Neural cell (in vitro differentiated cells): ENCODE measurements around the gene PPP1R15B. TPM values are rescaled to one million over a fixed set of nuclear protein-coding genes. Genes with fewer than 3 reads are reported as not detected.

Experiments
- H2AFZ ChIP-seq: fragments of 200-600, 300-800 bp; sonication (generic), shearing (Covaris generic); 2 replicates; pipeline ENCODE4 v1.6.0; 2014; ENCODE audit warnings: low read depth, mild to moderate bottlenecking, antibody characterized with exemption, low read length, moderate library complexity
- H3F3A ChIP-seq: fragments of 200-600 bp; shearing (Covaris generic); 2 replicates; pipeline ENCODE4 v1.6.1; 2016; ENCODE audit warnings: mild to moderate bottlenecking, moderate library complexity, mixed read lengths, antibody characterized with exemption, low read length; ENCODE audit not compliant: insufficient read depth, poor library complexity, severe bottlenecking
- H3K27ac ChIP-seq: fragments of 200-600, 300-800 bp; sonication (generic), shearing (Covaris generic); 2 replicates; pipeline ENCODE4 v1.5.1; 2014; ENCODE audit warnings: mild to moderate bottlenecking, low read length, moderate library complexity
- H3K27me3 ChIP-seq: fragments of 300-800, 200-600 bp; sonication (generic), shearing (Covaris generic); 2 replicates; pipeline ENCODE4 v1.6.0; 2014; ENCODE audit warnings: mild to moderate bottlenecking, low read depth, low read length, moderate library complexity; ENCODE audit not compliant: insufficient read depth
- H3K36me3 ChIP-seq: fragments of 300-800, 200-600 bp; sonication (generic), shearing (Covaris generic); 2 replicates; pipeline ENCODE4 v1.5.1; 2014; ENCODE audit warnings: mild to moderate bottlenecking, antibody characterized with exemption, low read length, moderate library complexity; ENCODE audit not compliant: insufficient read depth
- H3K4me2 ChIP-seq: fragments of 300-800, 200-600 bp; sonication (generic), shearing (Covaris generic); 2 replicates; pipeline ENCODE4 v1.6.0; 2014; ENCODE audit warnings: mild to moderate bottlenecking, low read length
- H3K4me3 ChIP-seq: fragments of 300-800, 200-600 bp; sonication (generic), shearing (Covaris generic); 2 replicates; pipeline ENCODE4 v1.5.1; 2014; ENCODE audit warnings: mild to moderate bottlenecking, low read length, moderate library complexity
- H3K79me2 ChIP-seq: fragments of 200-600 bp; shearing (Covaris generic); replicated peaks from 2 replicates; pipeline ENCODE4 v1.6.0; 2014; ENCODE audit warnings: mild to moderate bottlenecking, low read length, moderate library complexity; ENCODE audit not compliant: insufficient read depth
- H3K9ac ChIP-seq: fragments of 300-800, 200-600 bp; sonication (generic), shearing (Covaris generic); 2 replicates; pipeline ENCODE4 v1.6.1; 2016; ENCODE audit warnings: mild to moderate bottlenecking, low read length, mixed read lengths
- H3K9me2 ChIP-seq: fragments of 200-600 bp; shearing (Covaris generic); 2 replicates; pipeline ENCODE4 v1.6.1; 2016; ENCODE audit warnings: mild to moderate bottlenecking, low read length, mixed read lengths; ENCODE audit not compliant: insufficient read depth
- H3K9me3 ChIP-seq: fragments of 200-600, 300-800 bp; sonication (generic), shearing (Covaris generic); 2 replicates; pipeline ENCODE4 v1.6.1; 2016; ENCODE audit warnings: mild to moderate bottlenecking, mixed run types, low read length, moderate library complexity, mixed read lengths
- H4K20me1 ChIP-seq: fragments of 200-600 bp; shearing (Covaris generic); 2 replicates; pipeline ENCODE4 v1.6.1; 2016; ENCODE audit warnings: mild to moderate bottlenecking, mixed run types; ENCODE audit not compliant: insufficient read depth
- CTCF ChIP-seq: fragments of 450-650 bp; IDR thresholded peaks from 2 replicates; pipeline ENCODE4 v1.5.1; 2014; ENCODE audit warnings: antibody characterized with exemption, mild to moderate bottlenecking, moderate library complexity; ENCODE audit not compliant: poor library complexity, severe bottlenecking
- EP300 ChIP-seq: fragments of 450-650 bp; conservative IDR thresholded peaks from 2 replicates; pipeline ENCODE4 v1.6.1; 2014; ENCODE audit warnings: antibody characterized with exemption, mild to moderate bottlenecking, moderate library complexity; ENCODE audit not compliant: poor library complexity, severe bottlenecking
- EZH2 ChIP-seq: fragments of 200-600, 300-800 bp; shearing (Covaris generic), sonication (generic); IDR thresholded peaks from 2 replicates; pipeline ENCODE4 v1.6.1; 2014; ENCODE audit warnings: antibody characterized with exemption, low read length, borderline replicate concordance, mild to moderate bottlenecking; ENCODE audit not compliant: insufficient read depth, poor library complexity, severe bottlenecking
- MXI1 ChIP-seq: fragments of 450-650 bp; conservative IDR thresholded peaks from 2 replicates; pipeline ENCODE4 v1.6.1; 2014; ENCODE audit warnings: antibody characterized with exemption, mild to moderate bottlenecking; ENCODE audit not compliant: poor library complexity, severe bottlenecking
- RAD21 ChIP-seq: fragments of 450-650 bp; conservative IDR thresholded peaks from 2 replicates; pipeline ENCODE4 v1.6.1; 2014; ENCODE audit warnings: antibody characterized with exemption, mild to moderate bottlenecking, moderate library complexity
- REST ChIP-seq: IDR thresholded peaks from 2 replicates; pipeline ENCODE4 v1.6.1; 2012; ENCODE audit warnings: borderline replicate concordance
- polyA plus RNA-seq: library from polyadenylated mRNA; depleted of rRNA; stranded (reverse); fragments of >200 nt; gene quantifications from 2 replicates; pipeline ENCODE4 v1.2.3, GENCODE V29; 2014

PPP1R15B gene
- polyA plus RNA-seq, 1 donor from 2014 or later, result 30.1 TPM

GRCh38 chr1:204380293-204380831 lies 31.3 kb downstream of the PPP1R15B start:
- no peak overlapping the region for H3K27ac ChIP-seq
- H2AFZ ChIP-seq, result no peak overlapping the region
- H3K36me3 ChIP-seq, result no peaks in the 10 kb centered on the region
- H3K79me2 ChIP-seq, result no peaks in the 10 kb centered on the region
- H3K4me2 ChIP-seq, result no peak overlapping the region
- no peak for TF ChIP-seq REST
- no peak for TF ChIP-seq EP300
- no peak for TF ChIP-seq MXI1
- no peaks in the 10 kb centered on the region for H3K9me3 ChIP-seq
- no peaks in the 10 kb centered on the region for H4K20me1 ChIP-seq
- no peak overlapping the region for H3K9ac ChIP-seq
- no peaks in the 10 kb centered on the region for H3K9me2 ChIP-seq
- no peaks in the 10 kb centered on the region for H3F3A ChIP-seq
- no peak overlapping the region for H3K4me3 ChIP-seq
- peaks cover 76% of the 10 kb centered on the region for H3K27me3 ChIP-seq

GRCh38 chr1:204377800-204378668 lies 33.6 kb downstream of the PPP1R15B start:
- H3K27me3 ChIP-seq, result peaks cover 90% of the 10 kb centered on the region

More at GRCh38 chr1:204377800-204378668, 33.6 kb downstream of the PPP1R15B start:
- Histone ChIP-seq H3K27ac (no peak overlapping the region), H3K9ac (peak overlapping the region; percentile 39), H4K20me1 (no peaks in the 10 kb centered on the region), H3K4me2 (peak overlapping the region; percentile 77), H3K9me2 (no peaks in the 10 kb centered on the region), H2AFZ (peak overlapping the region; percentile 31), H3K36me3 (no peaks in the 10 kb centered on the region), H3K9me3 (no peaks in the 10 kb centered on the region), H3K79me2 (no peaks in the 10 kb centered on the region), H3K4me3 (peak overlapping the region; percentile 71), H3F3A (no peaks in the 10 kb centered on the region)
- TF ChIP-seq RAD21, result no peak
- no peak for TF ChIP-seq CTCF
- no peak for TF ChIP-seq EZH2
- no peak for TF ChIP-seq EP300
